HUES48 (cell line): ENCODE results near the gene OGFR.
A peak's percentile ranks its signal among the peaks of the same experiment; 100 is the strongest.

Source experiments
- H3K27ac ChIP-seq: one replicate; pipeline ENCODE4 v1.7.0; 2013; ENCODE audit warnings: low read depth, low read length, inconsistent platforms
- H3K27me3 ChIP-seq: 2 replicates; pipeline ENCODE4 v1.6.1; 2013; ENCODE audit warnings: mild to moderate bottlenecking, low read length; ENCODE audit not compliant: control insufficient read depth, insufficient read depth
- H3K36me3 ChIP-seq: 2 replicates; pipeline ENCODE4 v1.6.1; 2013; ENCODE audit warnings: low read length; ENCODE audit not compliant: control insufficient read depth, insufficient read depth
- H3K4me1 ChIP-seq: 2 replicates; pipeline ENCODE4 v1.6.1; 2013; ENCODE audit warnings: mild to moderate bottlenecking, low read length; ENCODE audit not compliant: control insufficient read depth, insufficient read depth
- H3K4me3 ChIP-seq: 2 replicates; pipeline ENCODE4 v1.5.1; 2013; ENCODE audit warnings: mild to moderate bottlenecking, low read depth, low read length
- H3K9ac ChIP-seq: 2 replicates; pipeline ENCODE4 v1.6.1; 2013; ENCODE audit warnings: mild to moderate bottlenecking, low read depth, low read length, moderate library complexity
- H3K9me3 ChIP-seq: 2 replicates; pipeline ENCODE4 v1.6.1; 2013; ENCODE audit warnings: low read length; ENCODE audit not compliant: control insufficient read depth, insufficient read depth

OGFR gene

DNA sequence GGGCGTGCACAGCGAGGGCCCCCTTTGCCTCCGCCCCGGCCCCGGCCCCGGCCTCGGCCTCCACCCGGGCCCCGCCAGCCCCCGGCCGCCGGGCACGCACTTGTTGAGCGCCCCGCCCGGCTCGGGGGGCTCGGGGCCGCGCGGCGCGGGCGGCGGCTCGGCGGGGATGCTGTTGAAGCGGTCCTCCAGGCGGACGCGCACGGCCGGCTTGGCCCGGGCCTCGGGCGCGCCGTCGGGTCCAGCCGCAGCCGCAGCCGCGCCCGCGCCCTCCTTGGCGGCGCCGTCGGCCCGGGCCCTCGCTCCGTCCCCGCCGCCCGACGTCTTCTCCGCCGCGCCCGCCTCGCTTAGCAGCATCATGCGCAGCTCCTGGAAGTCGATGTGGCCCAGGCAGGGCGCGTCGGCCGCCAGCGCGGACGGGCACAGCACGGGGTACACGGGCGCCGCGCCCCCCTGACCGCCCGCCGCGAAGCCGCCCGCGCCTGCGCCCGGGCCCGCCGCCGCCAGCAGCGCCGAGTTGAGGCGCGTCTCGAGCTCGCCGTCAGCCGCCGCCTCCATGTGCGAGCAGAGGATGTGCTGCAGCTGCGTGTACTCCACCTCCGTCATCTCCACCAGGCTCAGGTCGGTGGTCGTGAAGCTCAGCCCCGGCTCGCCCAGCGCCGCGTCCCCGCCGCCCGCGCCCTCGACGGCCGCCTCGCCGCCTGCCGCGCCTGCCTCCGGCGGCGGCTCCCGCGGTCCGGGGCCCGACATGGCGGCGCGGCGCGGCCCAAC, 56.5 kb downstream of the OGFR start:
- no peaks in the 10 kb centered on the region for H3K9me3 ChIP-seq
- peak overlapping the region; percentile 76 for H3K4me3 ChIP-seq

DNA sequence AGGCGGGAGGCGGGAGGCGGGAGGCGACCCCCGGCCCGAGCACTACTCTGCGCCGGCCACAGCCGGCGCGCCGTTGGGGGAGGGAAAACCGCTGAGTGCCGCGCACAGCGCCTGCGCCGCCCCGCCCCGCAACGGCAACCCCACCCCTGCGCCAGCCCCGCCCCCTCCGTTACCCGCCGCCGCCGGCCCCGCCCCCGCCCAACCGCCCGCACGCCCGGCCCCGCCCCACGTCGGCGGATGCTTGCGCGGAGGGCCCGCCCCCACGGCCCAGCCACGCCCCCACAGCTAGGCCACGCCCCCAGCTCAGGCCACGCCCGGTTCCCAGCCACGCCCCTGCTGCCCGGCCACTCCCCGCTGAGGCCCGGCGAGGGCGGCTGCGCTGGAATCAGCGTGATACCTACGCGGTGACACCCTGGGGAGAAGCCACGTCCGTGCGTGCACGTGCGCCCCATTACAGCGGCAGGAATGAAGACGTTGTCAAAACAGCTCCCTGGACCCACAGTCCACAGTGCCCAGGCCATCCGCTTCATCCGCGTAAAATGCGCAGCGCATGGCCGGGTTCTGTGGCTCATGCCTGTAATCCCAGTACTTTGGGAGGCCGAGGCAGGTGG, 57.2 kb downstream of the OGFR start, which contains the start of gene TCFL5:
Gene TCFL5 (minus strand): TSS at position 97 of the 611 bp plus-strand sequence. CDS start 152 bp downstream, outside the sequence.
- Histone ChIP-seq H3K4me1 (peaks cover 12% of the 10 kb centered on the region), H3K9me3 (no peaks in the 10 kb centered on the region), H3K4me3 (peak within 1 kb of the TSS; percentile 76), H3K27me3 (peaks cover 7% of the 10 kb centered on the region), H3K27ac (no peak within 1 kb of the TSS), H3K36me3 (peaks cover 17% of the 10 kb centered on the region), H3K9ac (peak within 1 kb of the TSS; percentile 63; the same call in 1 of the 2 replicates)

More for the DNA sequence above, 56.5 kb downstream of the OGFR start:
- Histone ChIP-seq H3K4me1 (peaks cover 12% of the 10 kb centered on the region), H3K9ac (peak overlapping the region; percentile 63; the same call in 1 of the 2 replicates), H3K27ac (no peak overlapping the region), H3K36me3 (peaks cover 20% of the 10 kb centered on the region), H3K27me3 (peaks cover 7% of the 10 kb centered on the region)
